Cortex of kidney (tissue), 1 donor: ENCODE measurements around the gene ARNT2.

ENCODE experiments used
- DNase-seq: peaks from one replicate; lab custom pipeline; 2025; lab: John Stamatoyannopoulos, UW

Gene ARNT2

DNA sequence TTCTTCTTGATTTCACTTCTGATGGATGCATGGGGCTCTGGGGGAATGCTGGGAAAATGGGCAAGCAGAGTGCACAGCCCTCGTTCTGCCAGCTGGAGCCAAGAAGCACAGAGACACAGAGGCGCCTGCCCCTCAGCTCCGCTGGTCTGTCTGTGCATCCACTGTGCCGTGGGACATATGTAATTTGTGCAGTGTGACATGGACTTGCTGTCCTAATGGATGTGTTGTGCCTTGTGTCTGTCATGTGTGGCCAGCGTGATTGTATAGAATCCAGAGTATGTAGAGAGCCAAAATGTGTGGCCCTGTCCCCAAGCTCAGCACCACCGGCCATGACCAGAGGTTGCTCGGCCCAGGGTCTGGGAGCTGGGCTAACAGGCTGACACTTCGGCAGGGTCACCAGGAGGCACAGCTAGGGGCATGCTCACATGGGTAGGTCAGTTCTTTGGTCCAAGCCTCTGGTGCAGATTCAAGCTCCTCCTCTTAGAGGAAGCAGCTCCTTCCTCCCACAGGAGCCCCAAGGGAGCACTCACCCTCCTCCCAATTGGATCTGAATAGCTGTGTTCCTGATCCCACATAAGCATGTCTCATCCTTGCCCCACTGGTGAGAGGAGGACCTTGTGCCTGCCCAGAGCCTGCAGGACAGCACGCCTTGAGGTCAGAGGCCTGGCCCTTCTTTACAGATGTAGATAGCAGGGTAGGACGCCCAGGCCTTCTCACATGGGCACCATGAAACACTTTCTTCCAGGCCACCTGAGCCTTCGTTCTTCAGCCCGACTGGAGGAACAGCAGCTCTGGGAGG, 190.1 kb downstream of the ARNT2 start:
- DNase-seq = no peak

DNA sequence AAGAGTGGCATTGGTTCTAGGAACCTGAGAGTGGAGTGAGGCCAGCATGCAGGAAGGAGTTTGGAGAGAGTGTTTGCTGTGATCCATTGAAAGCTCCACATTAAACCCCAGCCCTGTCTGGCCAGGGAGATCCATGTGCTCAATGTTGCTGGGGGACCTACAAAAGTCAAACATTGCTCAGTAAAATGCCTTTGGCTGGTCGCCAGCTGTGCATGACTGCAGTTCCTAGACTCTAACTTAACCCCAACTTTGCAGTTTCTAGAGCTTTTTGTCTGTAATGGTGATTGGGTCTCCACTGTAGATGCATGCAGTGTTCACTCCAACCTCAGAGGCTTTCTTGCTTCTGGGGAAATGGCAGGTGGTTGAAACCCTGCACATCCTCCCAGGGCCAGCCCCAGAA, 191.2 kb downstream of the ARNT2 start:
- DNase-seq = no peak

GRCh38 chr15:80596521-80596976, 192.4 kb downstream of the ARNT2 start:
- no peak for DNase-seq

GRCh38 chr15:80597076-80597475, 192.9 kb downstream of the ARNT2 start:
- DNase-seq = no peak

DNA sequence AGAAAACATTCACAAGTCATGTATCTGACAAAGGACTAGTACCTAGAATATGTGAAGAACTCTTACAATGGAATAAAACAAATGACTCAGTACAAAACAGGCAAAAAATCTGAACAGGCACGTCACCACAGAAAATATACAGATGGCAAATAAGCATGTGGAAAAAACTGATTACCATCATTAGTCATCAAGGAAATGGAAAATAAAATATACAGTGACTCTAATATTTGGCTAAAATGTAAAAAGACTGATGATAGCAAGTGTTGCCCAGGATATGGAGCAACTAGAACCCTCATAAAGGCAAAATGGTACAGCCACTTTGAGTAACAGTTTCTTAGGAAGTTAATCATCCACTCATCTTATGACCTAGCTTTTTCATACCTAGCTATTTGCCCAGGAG, 195.2 kb downstream of the ARNT2 start:
- DNase-seq = no peak

GRCh38 chr15:80600626-80601025, 196.4 kb downstream of the ARNT2 start:
- DNase-seq = no peak

DNA sequence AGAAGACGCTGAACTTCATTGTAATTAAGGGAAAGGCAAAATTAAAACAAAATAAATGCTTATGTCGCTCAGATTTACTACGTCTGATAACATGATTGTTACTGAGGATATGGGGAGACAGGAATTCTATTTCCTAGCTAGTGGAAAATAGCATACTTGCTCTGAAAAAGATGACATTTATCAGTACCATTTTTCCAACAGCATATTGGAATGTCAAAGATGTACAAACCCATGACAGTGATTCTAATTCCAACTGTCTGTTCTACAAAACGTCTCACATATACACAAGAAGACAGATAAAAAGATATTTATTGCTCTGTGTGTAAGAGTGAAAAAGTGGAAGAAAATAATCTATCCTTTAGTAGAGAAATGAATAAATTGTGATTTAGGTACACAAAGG, 197.1 kb downstream of the ARNT2 start:
- no peak for DNase-seq

DNA sequence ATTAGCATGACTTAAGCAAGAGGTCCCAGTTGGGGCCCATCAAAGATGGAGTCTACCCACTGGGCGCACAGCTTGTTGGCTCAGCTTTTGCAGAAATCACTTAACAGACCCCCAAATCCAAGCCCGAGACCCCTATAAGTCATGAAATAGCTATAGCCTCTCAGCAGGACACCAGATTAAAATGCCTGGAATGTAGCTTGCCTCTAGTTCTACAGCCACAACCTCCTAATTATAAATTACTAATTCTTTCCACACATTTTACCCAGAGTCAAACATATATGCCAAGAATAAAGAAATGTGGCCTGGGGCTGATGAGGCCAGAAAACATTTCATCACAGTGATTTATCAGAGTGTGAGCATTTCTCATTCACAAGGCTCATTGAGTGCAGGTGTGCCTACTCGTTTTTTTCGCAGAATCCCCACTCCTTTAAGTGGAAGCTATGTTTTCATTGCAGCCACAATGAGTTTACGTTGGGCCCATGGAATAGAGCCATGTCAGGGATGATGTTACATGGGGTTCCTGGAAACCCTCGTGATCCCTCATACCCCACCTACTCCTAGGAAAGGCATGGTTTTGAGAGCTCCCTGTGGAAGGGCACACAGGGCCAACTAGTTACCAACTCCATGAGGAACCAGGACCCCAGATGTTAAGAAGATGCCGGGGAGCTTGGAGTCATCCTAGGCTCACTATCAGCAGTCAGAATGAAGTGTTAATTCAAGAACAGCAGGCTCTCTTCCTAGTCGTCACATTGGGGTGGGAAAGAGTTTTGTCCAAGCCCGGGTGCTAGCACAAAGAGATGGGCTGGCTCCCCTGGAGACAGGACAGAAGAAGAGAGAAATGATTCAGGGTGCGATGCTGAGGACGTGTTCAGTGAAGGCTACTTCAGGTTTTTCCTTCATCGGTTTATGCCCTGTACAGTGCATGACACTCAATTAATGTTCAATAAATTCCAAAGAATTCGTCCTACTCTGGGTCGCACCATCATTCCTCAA, 200.7 kb downstream of the ARNT2 start:
- DNase-seq = no peak

- no peak for DNase-seq
These were observed 201.5 kb downstream of the ARNT2 start for GRCh38 chr15:80605591-80606150.

DNA sequence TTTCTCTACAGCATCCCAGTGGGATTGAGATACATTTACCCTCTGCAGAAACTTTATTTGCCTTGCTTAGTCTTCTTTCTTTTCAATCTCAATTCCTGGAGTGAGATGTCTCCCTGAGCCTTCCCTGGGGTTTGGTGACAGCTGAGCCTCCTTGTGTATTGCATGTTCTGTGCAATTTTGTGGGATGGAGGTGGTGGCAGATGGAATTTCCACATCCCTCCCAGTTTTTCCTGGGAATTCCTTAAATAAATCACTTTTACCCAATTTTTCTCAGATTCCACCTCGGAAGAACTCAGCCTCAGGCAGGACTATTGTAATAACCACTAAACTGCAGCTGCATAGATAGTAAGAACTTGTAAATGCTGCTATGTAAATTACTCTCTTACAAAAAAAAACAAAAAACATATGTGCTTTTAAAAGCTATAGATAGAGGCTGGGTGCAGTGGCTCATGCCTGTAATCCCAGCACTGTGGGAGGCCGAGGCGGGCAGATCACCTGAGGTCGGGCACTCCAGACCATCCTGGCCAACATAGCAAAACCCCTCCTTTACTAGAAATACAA, 202.4 kb downstream of the ARNT2 start:
- no peak for DNase-seq

GRCh38 chr15:80607287-80607980, 203.3 kb downstream of the ARNT2 start:
- no peak for DNase-seq

DNA sequence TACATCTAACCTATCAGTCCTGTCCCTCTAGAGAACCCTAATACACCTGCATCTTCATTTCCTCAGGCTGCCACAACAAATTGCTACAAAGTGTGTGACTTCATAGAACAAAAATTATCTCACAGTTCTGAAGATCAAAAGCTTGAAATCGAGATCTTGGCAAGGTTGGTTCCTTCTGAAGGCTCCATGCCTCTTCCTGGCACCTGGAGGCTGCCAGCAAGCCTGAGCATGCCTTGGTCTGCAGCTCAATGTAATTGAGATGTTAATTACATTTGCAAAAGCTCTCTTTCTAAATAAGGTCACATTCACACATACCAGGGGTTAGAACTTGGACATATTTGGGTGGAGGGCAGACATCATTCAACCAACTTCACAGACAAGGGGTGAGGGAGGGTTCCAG, 204.5 kb downstream of the ARNT2 start:
- DNase-seq = no peak

DNA sequence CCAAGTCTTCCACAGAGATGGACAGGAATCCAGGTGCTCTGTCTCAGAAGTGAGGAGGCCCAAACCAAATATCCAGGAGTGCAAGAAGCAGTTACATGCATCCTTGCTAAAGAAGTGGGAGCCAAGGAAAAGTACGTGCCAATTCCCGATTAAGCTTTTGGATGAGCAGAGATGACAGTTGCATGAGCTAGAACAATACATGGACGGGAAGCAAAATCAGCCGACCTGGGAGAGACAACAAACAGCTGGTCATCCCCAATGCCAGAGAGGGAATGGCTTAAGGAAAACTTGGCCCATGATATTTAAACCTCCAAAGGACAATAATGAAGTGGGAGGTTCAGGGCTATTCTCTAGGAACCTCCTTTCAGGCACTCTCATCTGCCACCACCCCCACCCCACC, 204.9 kb downstream of the ARNT2 start:
- no peak for DNase-seq

DNA sequence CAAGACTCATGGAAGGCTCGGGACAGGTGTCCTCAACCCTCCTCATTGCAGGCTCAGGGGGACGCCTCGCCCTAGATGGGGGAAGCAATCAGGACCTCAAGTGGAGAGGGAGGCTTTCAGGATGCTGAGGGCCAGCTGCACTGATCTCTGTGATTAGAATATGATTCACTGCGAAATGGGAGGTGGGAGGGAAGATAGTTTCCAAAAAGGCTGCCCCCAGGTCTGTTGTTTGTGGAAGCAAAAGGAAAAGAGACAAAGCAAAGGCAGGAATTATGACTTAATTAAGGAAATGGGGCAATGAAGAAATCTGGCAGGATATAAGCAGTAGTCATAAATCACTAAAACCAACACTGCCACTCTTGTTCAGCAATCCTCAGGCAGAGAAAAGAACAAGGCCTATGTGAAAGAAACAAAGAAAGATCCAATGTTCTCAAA, 205.3 kb downstream of the ARNT2 start:
- DNase-seq = no peak

GRCh38 chr15:80611543-80612080, 207.4 kb downstream of the ARNT2 start:
- DNase-seq = no peak

- no peak for DNase-seq
These were observed 208.1 kb downstream of the ARNT2 start for GRCh38 chr15:80612118-80612823.

GRCh38 chr15:80613762-80614365, 209.7 kb downstream of the ARNT2 start:
- no peak for DNase-seq

DNA sequence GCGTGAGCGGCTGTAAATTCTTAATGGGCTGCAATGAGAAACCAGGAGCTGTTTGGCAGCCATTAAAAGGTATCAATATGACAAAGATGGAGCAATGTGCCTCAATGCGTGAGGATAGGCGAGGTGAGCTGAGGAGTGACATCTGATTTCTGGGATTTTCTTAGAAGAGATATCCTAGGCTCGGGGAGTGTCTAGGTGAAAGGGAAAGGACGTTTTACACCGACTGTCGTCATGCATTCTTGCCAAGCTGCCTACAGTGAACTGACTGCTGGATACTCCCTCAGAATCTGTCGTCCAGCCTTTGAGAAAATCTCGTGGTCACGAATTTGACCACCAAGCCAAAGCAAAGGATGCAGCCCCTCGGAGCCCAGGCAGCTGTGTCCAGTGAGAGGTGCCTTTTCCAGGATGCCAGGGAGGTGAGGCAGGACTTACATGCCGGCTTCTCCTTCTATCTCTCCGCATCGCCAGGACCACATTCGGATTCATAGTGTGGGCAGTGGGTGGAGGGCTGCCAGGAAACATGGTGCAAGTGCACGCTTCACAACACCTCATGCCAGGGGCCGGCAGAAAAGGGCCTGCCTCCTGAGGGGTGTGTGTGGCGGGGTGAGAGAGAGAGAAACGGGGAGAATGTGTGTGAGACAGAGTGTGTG, 210.7 kb downstream of the ARNT2 start:
- no peak for DNase-seq

- DNase-seq = no peak
These were observed 211.2 kb downstream of the ARNT2 start for GRCh38 chr15:80615361-80615736.
